Spinal cord (tissue), 10 donors: ENCODE measurements around the gene UNC80. TPM values are rescaled to one million over a fixed set of nuclear protein-coding genes. Genes with fewer than 3 reads are reported as not detected.

Experiments
- DNase-seq, 6 donors: peaks; one replicate each; pipeline versions ENCODE4 v3.0.0 to v3.0.0-alpha.2; 2013 to 2015; ENCODE audit warnings: low spot score in 6 of 6, low read depth in 4 of 6
- H3K27ac ChIP-seq: one replicate; pipeline ENCODE4 v1.5.1; 2013; ENCODE audit warnings: low read depth, low read length, control low read depth
- H3K27me3 ChIP-seq: one replicate; pipeline ENCODE4 v1.6.1; 2013; ENCODE audit warnings: low read length; ENCODE audit not compliant: control insufficient read depth, insufficient read depth
- H3K36me3 ChIP-seq: one replicate; pipeline ENCODE4 v1.6.1; 2013; ENCODE audit warnings: low read length; ENCODE audit not compliant: control insufficient read depth, insufficient read depth
- H3K4me1 ChIP-seq: one replicate; pipeline ENCODE4 v1.6.1; 2013; ENCODE audit warnings: low read length; ENCODE audit not compliant: control insufficient read depth, insufficient read depth
- H3K4me3 ChIP-seq: one replicate; pipeline ENCODE4 v1.5.1; 2013; ENCODE audit warnings: low read depth, low read length, control low read depth
- H3K9me3 ChIP-seq: one replicate; pipeline ENCODE4 v1.6.1; 2013; ENCODE audit warnings: low read length; ENCODE audit not compliant: control insufficient read depth, insufficient read depth
- WGBS: methylation state at CpG from one replicate; pipeline ENCODE4 v1.1.5; 2013; ENCODE audit warnings: missing lambda C conversion rate; ENCODE audit not compliant: insufficient coverage; 5-methylcytosine and 5-hydroxymethylcytosine counted together
- polyA plus RNA-seq, 2 donors: library from polyadenylated mRNA; unstranded; fragments of 120-200 nt; gene quantifications; one replicate each; pipeline ENCODE4 v1.2.1, GENCODE V29; 2013; ENCODE audit not compliant: insufficient read length in 2 of 2
- total RNA-seq, 2 donors: library from RNA; depleted of rRNA in 1 of 2; stranded (reverse); fragments of 120-200 nt in 1 of 2; fragments of >200 nt in 1 of 2; gene quantifications; one replicate each; pipeline versions ENCODE4 v1.2.3 to v1.2.4, GENCODE V29; 2013 to 2014
- donor health status: healthy.

UNC80 gene
- total and polyA plus RNA-seq, 4 donors = 12.3 to 37.8 (median 16.1) TPM

DNA sequence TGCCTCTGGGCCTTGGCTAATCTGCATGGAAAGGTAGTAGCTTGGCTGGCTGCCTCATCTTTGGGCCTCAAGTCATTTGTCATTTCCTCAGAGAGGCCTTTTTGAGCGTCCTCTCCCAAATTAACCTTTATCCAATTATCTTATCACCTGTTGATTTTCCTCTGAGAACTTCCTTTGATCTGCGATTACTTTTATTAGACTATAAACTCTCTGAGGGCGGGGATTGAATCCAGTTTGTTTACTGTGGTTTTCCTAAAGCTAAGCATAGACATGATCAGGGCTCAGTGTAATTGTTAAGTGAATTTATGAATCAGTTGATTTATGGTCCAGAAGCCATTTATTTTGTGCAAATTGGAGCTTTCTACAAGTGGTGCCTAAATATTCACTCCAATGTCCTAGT lies 238.3 kb downstream of the UNC80 start:
- no peaks in the 10 kb centered on the region for H3K9me3 ChIP-seq
- H3K4me3 ChIP-seq = no peak overlapping the region
- no peak for DNase-seq
- H3K4me1 ChIP-seq = no peaks in the 10 kb centered on the region
- H3K27ac ChIP-seq = no peak overlapping the region
- no peaks in the 10 kb centered on the region for H3K27me3 ChIP-seq
- peaks cover 8% of the 10 kb centered on the region for H3K36me3 ChIP-seq
- WGBS = no CpG with 5 or more reads among the region's 3 CpGs

DNA sequence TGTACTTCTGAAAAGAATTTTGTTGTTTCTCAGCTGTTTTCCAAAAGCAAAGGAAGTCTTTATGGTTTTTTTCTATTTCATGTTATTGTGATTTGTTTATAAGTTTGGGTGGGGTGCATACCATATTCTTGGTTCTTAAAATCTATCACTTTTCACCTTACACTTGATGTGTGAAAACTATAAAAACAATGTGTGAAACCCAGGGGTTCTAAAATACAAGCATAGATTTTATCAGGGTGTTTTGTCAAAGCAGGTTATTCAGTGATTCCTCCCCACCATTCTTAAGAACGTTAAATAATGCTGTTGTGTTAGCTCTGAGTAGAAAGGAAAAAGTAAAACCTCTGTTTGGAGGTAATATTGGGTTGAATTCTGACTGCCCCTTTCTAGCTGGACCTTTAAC lies 248.5 kb downstream of the UNC80 start:
- Histone ChIP-seq H3K27me3 (no peaks in the 10 kb centered on the region), H3K27ac (no peak overlapping the region), H3K4me1 (no peaks in the 10 kb centered on the region), H3K9me3 (no peaks in the 10 kb centered on the region), H3K36me3 (peaks cover 10% of the 10 kb centered on the region), H3K4me3 (no peak overlapping the region)
- no peak for DNase-seq
- no CpG with 5 or more reads among the region's 1 CpG for WGBS

DNA sequence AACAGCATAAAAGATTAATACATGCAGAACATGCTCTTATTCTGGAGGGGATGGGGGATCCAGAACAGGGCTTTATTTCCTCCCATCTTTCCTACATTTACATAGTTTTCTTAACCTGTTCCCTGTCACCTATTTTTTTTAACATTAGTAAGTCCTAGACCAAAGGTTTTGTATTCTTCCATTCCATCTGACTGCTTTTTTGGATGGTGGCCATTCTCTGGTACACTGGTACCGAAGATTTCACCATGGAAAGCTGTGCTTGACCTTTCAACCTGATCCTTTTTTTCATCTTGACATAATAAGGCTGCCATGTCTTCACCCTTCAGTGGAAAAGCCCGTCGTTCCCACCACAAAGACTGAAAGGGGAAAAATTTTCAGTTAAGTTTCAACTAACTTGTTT lies 251.2 kb downstream of the UNC80 start:
- no peaks in the 10 kb centered on the region for H3K9me3 ChIP-seq
- 57% methylated on average over 1 of the region's 3 CpGs for WGBS
- no peaks in the 10 kb centered on the region for H3K4me1 ChIP-seq
- no peak overlapping the region for H3K27ac ChIP-seq
- DNase-seq = no peak
- no peak overlapping the region for H3K4me3 ChIP-seq
- H3K27me3 ChIP-seq = no peaks in the 10 kb centered on the region
- no peaks in the 10 kb centered on the region for H3K36me3 ChIP-seq

DNA sequence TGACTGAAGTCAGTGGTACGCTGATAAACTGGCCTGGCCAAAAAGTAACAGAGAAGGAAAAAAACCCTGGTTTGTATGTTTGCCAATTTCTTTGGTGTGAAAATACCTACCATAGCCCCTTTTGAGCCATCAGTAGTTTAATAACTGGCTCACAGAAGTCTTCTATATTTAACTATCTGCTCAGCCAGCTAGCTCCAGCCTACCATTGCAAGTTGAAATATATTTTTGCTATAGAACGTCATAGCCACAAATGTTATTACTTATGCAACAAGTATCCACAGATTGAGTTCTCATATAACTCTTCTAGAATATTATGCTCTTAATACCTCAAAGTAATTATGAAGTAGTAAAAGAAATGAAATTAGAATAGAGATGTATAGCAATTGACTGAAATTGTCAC lies 256.0 kb downstream of the UNC80 start:
- Histone ChIP-seq H3K27me3 (no peaks in the 10 kb centered on the region), H3K27ac (no peak overlapping the region), H3K36me3 (no peaks in the 10 kb centered on the region), H3K4me3 (no peak overlapping the region), H3K9me3 (no peaks in the 10 kb centered on the region), H3K4me1 (no peaks in the 10 kb centered on the region)
- WGBS = no CpG with 5 or more reads among the region's 2 CpGs
- no peak for DNase-seq

DNA sequence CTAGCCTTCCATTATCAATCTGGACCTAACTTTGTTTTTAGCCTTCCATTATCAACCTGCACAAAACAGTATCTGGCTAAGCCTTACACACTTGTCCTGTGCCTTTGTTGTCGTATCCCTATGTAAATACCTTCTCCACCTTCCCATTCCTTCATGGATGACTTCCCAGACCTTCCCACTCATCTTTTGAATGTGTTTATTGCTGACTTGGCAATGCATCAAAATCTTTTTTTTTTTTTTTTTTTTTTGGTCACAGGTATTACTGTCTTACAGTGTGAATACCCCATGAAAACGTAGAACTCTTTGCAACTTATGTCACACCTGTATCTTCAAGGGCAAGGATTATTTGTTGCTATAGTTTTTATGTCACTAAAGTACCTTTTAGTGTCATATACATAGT lies 256.5 kb downstream of the UNC80 start:
- H3K27me3 ChIP-seq = no peaks in the 10 kb centered on the region
- H3K4me3 ChIP-seq = no peak overlapping the region
- no CpG with 5 or more reads among the region's 2 CpGs for WGBS
- H3K36me3 ChIP-seq = no peaks in the 10 kb centered on the region
- no peak overlapping the region for H3K27ac ChIP-seq
- DNase-seq = no peak
- H3K4me1 ChIP-seq = no peaks in the 10 kb centered on the region
- no peaks in the 10 kb centered on the region for H3K9me3 ChIP-seq

DNA sequence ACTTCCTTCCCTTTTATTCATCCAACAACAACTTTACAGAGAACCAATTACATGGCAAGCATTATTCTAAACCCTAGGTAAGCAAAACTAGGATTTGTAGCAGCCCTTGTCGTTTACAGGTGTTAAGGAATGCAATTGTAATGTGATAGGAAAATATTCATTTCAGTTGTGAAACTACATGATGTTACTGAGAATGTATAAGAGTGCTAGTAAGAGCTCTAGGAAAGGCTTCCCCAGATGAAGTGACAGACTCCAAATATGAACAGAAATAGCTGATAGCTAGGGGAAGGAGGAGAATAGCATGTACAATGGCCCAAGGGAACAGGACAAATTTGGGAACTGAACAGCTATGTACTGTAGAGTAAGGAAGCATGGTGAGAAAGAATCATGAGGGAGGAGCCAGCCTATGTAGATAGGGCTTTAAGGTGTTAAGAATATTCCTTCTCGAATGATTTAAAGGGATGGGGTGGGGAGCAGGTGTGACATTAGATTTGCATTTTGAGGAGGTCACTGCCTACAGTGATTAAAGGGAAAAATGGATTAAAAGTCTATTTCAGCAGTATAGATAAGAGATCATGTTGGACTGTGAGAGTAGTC lies 262.6 kb downstream of the UNC80 start:
- no peak for DNase-seq
- Histone ChIP-seq H3K27me3 (no peaks in the 10 kb centered on the region), H3K9me3 (no peaks in the 10 kb centered on the region), H3K4me1 (no peaks in the 10 kb centered on the region), H3K4me3 (no peak overlapping the region), H3K27ac (no peak overlapping the region), H3K36me3 (no peaks in the 10 kb centered on the region)
- 90% methylated on average over 1 of the region's 2 CpGs for WGBS

DNA sequence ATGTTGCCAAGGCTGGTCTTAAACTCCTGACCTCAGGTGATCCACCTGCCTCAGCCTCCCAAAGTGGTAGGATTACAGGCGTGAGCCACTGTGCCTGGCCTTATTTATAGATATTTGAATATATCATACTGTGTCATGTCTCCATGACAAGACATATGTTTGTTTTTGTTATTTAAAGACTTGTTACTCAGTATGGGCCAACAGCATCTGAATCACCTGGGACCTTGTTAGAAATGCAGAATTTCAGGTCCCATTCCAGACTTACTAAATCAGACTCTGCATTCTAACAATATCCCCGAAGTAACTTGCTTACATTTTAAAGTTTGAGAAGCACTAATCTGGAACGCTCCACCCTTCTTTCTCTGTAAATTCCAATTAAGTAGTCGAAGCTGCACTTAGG lies 264.0 kb downstream of the UNC80 start:
- DNase-seq = no peak
- no peaks in the 10 kb centered on the region for H3K27me3 ChIP-seq
- 100% methylated on average over 2 of the region's 4 CpGs for WGBS
- H3K4me1 ChIP-seq = no peaks in the 10 kb centered on the region
- H3K4me3 ChIP-seq = no peak overlapping the region
- no peaks in the 10 kb centered on the region for H3K36me3 ChIP-seq
- no peaks in the 10 kb centered on the region for H3K9me3 ChIP-seq
- H3K27ac ChIP-seq = no peak overlapping the region

DNA sequence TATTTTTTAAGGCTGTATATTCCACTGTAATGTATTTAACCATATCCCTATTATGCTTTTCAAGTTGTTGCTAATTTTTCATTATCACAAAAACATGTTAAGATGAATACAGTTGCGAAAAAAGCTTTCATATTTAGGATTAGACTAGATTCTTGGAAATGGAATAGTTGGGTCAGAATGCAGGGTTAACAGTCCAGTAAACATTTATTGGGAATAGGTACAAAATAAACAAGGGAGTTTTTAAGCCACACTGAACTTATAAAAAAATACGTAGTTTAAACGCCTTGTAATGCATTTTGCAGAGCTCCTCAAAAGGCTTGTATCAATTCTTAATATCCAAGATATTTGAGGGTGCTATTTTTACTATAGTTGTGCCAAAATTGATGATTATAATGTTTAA lies 266.4 kb downstream of the UNC80 start:
- Histone ChIP-seq H3K4me3 (no peak overlapping the region), H3K9me3 (no peaks in the 10 kb centered on the region)
- no CpG with 5 or more reads among the region's 3 CpGs for WGBS

DNA sequence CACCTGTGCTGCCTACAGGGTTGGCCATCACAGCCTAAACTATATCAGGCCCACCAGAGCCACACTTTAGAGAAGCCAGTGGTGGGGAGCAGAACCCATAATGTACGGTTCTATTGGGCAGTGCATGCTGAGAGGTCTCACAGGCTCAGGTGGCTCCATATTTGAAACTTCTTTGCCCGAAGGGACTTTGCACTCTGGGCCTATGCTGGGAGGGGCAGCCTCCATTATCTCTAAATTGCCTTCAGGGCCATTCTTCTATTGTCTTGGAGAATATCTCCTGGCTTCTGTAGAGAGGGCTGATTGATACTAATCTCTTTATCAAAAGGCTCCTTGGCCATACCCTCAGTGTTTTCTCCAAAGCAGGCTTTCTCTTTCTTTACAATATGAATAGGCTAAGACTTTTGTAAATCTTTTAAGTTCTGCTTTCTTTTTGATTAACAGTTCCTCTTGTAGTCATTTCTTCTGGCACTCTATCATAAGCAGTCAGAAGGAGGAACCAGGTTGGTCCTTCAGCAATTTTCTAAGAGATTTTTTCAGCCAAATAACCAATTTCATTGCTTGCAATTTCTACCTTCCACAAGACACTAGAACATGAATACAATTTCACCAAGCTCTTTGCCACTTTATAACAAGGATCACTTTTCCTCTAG lies 275.3 kb downstream of the UNC80 start:
- no peak for DNase-seq
- Histone ChIP-seq H3K36me3 (peaks cover 7% of the 10 kb centered on the region), H3K4me1 (no peaks in the 10 kb centered on the region), H3K27me3 (no peaks in the 10 kb centered on the region), H3K4me3 (no peak overlapping the region), H3K9me3 (peaks cover 3% of the 10 kb centered on the region), H3K27ac (no peak overlapping the region)
- 100% methylated on average over 1 of the region's 2 CpGs for WGBS

More for the DNA sequence above, 266.4 kb downstream of the UNC80 start:
- H3K36me3 ChIP-seq = no peaks in the 10 kb centered on the region
- no peaks in the 10 kb centered on the region for H3K27me3 ChIP-seq
- H3K27ac ChIP-seq = no peak overlapping the region
- no peaks in the 10 kb centered on the region for H3K4me1 ChIP-seq
- no peak for DNase-seq
